GM20431 (cell line): ENCODE measurements around the gene SEC23A.
"Not testable (repeated sequence)": the region's sequence is repeated elsewhere in the genome, so short reads cannot be mapped to it uniquely, and the experiment has no call there.

ENCODE experiments used
- in situ Hi-C: fragments of 300-500 bp; cut with MseI, MboI; formaldehyde crosslinking; loops from one replicate; pipeline ENCODE4 v1.15.0; 2020; ENCODE audit warnings: low sequenced_read_pairs; ENCODE audit not compliant: unreplicated experiment

Gene SEC23A

DNA sequence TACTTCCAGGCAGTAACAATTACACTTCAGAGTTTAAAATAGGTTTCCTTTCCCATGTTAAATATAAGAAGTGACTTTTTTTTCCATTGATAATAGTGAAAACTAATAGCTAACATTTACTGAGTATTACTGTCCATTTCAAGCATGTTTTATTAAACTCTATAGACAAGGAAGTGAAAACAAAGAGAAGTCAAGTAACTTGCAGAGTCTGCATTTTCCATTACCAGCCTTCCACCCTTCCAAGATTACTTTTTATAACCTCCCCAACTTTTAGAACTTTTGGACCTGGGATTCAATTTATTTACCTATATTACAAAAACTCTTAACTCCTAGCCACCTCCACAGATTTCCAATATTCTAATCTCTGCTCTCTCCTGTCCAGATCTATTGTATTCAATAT, 67.7 kb downstream of the SEC23A start:
- in situ Hi-C loops: no loop called here

- in situ Hi-C loops: no loop called here
Observed at GRCh38 chr14:39034481-39035296, 68.3 kb downstream of the SEC23A start.

DNA sequence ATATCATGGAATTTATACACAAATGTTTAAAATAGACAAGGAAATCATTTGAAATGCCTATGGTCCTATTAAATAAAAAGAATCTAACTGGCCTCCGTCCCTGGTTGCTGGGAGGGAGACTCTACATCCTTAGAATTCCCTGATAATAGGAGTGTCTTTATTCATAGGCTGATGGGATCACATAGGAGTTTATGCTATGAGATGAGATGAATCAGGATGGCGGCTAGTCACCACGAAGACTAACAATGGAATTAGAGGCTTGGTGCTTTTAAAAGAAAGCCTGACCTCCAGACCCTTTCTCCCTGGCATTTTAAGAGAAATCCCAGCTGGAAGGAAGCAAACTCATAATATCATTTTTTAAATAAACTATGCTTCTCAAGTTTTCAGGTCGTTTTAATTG, 69.7 kb downstream of the SEC23A start:
- in situ Hi-C loops: no loop called here

DNA sequence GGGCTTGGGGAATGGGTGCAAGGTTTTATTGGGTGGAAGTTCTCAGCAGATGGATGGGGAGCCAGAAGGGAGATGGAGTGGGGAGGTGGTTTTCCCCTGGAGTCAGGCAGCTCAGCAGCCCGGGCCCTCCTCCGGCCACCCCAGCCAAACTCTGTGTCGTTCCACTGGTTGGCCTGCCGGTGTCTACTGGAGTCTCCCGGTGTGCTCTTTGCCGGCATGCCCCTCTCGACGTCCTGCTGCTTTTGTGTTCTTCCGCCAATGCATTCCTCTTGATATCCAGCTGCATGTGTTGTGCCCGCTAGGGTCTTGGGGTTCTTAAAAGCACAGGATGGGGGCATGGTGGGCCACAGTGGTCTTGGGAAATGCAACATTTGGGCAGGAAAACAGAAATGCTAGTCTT, 72.8 kb downstream of the SEC23A start:
- in situ Hi-C loops: no loop called here

GRCh38 chr14:39029789-39030188, 73.2 kb downstream of the SEC23A start:
- in situ Hi-C loops: no loop called here

GRCh38 chr14:39028620-39029019, 74.4 kb downstream of the SEC23A start:
- in situ Hi-C loops: no loop called here

DNA sequence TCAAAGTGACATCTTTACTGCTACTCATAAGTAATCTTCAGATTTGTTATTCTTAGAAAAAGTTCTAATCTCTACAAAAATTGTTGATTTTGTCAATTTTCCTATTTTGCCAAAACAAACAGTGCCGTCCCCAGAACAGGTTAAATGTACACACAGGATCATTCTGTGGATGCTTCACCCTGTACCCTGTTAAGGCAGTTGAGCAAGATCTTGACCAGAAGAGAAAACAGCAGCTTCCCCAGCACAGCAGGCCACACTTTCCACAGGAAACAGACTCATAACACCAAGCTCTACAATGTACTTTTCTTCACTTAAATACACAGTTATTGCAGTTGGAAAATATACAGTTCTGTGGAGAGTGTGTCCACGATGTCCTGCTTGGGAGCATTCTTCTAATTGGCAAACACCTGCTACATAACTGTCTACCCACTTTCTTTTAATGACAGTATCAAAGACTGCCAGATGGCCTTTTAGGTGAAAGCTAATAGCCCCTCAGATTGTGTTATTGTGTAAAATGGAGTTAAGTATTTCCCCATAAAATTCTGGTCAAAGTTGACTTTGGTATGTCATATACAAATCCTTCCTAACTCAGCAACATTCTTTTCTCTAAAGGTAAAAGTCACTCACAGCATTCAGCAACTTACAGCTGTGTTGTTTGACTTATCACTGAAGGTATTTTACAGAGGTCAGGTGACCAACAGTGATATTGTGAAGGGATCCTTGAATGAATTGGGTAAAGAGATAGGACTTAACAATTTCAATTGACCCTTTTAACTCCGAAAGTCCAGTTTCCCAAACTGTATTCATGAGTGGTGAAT, 77.0 kb downstream of the SEC23A start:
- in situ Hi-C loops: no loop called here

GRCh38 chr14:39025250-39025809, 77.7 kb downstream of the SEC23A start:
- in situ Hi-C loops: no loop called here

DNA sequence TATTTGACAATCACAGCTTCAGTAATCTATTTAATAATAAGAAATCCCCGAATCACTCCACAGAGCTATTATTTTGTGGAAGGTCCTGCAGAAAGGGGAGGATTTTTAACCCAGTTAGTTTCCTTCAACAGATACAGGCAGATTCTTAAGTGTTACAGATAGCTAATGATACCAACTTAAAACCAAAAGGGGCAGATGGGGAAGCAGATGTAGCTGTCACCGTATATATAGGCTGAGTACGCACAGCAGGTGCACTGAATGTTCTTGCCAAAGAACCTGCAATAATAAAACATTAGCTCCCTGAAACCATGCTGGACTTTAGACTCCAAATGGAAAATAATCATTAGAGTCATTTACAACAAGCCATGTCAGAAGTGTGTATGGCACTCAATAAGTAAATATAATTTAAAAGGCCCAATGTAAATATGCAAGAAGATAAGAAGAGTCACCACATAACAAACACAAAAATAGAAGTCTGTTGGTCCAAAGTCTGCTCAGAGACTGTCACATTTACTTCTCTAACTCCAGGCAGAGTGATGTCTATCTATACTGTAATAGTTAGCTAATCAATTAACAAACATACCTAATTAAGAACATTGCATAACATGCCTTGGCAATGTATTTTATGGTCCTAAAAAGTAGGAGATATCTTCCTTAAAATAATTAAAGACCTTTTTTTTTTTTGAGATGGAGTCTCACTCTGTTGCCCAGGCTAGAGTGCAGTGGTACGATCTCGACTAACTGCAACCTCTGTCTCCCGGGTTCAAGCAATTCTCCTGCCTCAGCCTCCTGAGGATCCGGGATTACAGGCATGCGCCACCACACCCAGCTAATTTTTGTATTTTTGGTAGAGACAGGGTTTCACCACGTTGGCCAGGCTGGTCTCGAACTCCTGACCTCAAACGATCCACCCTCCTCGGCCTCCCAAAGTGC, 78.8 kb downstream of the SEC23A start:
- in situ Hi-C loops: no loop called here

DNA sequence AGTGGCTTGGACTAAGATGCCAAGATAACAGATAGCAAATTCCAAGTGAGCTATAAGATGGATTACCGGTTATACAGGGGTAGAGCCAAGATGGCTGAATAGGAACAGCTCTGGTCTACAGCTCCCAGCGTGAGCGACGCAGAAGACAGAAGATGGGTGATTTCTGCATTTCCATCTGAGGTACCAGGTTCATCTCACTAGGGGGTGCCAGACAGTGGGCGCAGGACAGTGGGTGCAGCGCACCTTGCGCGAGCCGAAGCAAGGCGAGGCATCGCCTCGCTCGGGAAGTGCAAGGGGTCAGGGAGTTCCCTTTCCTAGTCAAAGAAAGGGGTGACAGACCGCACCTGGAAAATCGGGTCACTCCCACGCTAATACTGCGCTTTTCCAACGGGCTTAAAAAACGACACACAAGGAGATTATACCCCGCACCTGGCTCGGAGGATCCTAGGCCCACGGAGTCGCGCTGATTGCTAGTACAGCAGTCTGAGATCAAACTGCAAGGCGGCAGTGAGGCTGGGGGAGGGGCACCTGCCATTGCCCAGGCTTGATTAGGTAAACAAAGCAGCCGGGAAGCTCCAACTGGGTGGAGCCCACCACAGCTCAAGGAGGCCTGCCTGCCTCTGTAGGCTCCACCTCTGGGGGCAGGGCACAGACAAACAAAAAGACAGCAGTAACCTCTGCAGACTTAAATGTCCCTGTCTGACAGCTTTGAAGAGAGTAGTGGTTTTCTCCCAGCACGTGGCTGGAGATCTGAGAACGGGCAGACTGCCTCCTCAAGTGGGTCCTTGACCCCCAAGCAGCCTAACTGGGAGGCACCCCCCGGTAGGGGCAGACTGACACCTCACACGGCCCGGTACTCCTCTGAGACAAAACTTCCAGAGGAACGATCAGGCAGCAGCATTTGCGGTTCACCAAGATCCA, 85.7 kb downstream of the SEC23A start:
- in situ Hi-C loops: not testable (repeated sequence)

GRCh38 chr14:39016733-39017095, 86.3 kb downstream of the SEC23A start:
- in situ Hi-C loops: no loop called here

DNA sequence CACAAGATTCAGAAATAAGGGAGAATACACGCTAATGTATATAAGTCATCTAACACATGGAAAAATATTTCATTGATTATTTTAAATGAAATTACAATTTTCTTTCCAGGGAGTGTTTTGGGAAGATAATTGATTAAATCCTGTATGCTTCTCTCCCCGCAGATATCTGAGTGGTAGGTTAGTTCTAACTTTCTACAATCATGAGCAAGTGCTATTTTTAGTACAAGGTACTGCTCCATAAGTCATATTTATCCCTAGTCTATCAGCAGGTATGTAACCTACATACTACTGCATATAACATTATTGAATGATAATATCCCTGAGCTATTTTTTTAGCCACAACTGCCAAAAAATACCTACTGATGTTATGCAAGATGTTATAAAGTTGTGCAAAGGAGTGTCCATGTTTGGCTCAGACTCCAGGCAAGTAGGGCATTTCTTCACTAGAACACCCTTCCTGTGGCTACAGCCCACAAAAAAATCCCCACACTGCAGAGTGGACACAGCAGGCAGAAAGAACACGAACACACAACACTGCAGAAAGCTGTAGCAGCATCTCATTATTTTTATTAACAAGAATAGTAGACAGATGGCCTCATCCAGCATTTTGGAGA, 87.0 kb downstream of the SEC23A start:
- in situ Hi-C loops: no loop called here

DNA sequence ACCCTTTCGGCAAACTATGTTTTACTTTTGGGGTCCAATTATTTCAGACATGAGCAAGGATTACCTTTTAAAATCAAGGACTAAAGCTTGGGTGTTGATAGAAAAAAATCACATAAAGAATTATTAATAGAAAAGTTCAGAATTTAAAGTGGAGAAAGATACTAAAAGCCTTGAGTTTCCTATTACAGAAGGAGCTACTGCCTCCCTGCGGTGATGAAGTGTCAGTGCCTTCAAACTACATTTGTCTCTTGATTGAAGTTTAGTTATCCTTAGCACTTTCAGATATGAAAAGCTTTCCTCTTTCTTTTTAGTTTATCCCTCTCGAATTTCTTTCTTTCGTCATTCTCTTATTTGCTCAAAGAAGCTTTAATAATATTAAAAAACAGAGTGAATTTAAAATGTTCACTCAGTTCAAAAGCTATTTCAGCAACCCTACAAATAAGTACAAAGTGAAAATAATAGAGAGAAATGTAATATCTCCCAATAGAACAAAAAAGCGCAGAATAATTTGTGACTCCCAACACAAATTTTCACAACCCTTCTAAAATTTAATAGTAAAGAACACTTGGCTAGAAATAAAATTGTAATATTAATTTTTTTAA, 87.6 kb downstream of the SEC23A start:
- in situ Hi-C loops: no loop called here

DNA sequence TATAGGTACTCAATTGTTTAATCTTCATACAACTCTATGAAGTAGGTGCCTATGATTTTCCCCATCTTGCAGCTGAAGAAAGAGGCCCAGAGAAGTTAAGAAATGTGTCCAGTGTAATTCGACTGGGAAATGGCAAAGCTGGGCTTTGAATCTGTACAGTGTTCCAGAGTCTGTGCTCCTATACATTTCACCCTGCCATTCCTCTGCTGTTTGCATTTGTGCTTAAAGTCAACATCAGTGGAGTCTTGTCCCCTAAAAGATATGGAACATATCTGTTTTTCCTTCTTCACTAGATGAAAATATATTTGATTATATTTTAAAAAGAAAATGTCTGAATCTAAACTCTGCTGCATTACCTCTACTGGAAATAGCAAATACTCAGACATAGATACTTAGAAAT, 88.6 kb downstream of the SEC23A start:
- in situ Hi-C loops: no loop called here

DNA sequence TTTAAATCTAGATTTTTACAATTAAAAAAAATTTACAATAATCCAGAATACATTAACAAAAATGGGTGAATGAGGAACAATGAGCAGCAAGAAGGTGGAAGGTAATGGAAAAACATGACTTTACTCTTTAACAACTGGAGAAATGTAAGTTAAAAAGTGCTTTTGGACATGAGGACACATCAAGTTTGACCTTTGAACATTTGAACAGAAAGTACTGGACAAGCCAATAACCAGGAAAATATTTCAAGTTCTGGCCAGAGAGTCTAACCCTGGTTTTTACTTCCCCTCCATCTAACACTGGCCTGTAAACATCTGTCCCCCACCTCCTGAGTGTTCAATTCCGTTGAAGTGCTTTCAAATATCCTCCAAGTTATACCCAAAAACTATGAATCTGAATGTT, 94.1 kb downstream of the SEC23A start:
- in situ Hi-C loops: not testable (repeated sequence)

DNA sequence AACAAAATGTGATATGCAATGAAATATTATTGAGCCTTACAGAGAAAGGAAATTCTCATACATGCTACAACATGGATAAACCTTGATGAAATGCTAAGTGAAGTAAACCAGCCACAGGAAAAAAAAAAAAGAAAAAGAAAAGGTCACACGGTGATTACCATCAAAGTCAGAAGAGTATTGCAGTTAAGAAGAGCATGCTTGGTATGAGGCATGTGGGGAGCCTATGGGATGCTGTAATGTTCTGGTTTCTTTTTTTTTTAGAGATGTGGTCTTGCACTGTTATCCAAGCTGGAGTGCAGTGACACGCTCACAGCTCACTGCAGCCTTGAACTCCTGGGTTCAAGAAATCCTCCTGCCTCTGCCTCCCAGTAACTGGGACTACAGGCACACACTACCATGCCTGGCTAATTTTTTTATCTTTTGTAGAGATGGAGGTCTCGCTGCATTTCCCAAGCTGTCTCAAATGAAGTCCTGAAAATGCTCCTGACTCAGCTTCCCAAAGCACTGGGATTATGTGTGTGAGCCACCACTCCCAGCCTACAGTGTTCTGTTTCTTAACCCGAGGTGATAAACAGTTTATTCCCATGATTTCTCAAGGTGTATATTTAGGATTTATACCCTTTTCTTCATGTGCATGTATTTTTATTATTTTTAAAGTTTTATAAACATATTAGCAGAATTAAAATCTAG, 96.2 kb downstream of the SEC23A start:
- in situ Hi-C loops: no loop called here

DNA sequence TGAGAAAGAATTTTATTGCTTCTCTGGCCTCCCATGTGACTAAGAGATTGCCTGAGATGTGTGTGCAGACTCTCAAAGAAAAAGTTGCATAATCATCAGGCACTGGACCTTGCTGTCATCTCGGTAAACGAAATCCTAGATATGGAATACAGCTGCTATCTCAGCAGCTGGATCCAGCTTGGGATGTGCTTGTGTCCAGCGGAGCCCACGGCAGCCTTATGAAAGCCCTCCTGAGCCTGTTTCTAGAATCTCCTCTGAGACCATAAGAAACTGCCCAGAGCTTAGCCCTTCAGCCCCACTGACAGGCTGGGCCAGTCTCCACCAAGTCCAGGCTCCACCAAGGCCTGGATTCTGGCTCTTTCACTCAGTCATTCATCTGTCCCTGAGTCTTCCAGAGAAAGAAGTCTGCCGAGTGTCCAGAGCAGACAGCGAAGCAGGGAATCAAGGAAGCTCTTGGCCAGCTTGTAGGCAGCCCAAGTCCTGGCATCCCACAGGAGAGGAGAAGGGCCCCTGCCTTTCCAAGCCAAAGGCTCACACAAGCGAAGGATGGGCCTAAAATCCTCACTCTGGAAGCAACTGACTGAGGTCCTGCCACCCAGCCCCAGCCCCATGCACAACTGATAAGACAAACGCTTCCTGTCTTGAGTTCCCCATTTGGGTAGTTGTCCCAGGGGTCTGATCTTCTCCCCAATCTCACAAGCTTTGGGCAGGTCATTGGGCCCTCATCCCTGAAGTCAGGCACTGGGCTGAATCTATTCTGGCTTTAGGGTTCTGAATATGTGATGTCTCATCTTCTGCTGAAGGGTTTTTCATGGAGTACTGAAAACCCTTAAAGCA, 97.8 kb downstream of the SEC23A start:
- in situ Hi-C loops: no loop called here
